Liver (tissue), 3 donors: ENCODE data around the gene RSRC1.

ENCODE experiments used
- TAF1 ChIP-seq: conservative IDR thresholded peaks from 2 replicates; pipeline ENCODE4 v1.6.1; 2016; ENCODE audit warnings: antibody characterized with exemption, mild to moderate bottlenecking
- TF ChIP-seq, protein P1 (sequence below): fragments of 150-350 bp; IDR thresholded peaks from 2 replicates; pipeline ENCODE4 v1.5.1; 2017; ENCODE audit warnings: improper control_type of control experiment, low read depth, low read length; ENCODE audit not compliant: missing input control
- TF ChIP-seq, protein P2 (sequence below): IDR thresholded peaks from 2 replicates; pipeline ENCODE4 v1.6.1; 2016; ENCODE audit warnings: antibody characterized with exemption
- donor health status: healthy.
- donor health status: healthy.

DNA sequence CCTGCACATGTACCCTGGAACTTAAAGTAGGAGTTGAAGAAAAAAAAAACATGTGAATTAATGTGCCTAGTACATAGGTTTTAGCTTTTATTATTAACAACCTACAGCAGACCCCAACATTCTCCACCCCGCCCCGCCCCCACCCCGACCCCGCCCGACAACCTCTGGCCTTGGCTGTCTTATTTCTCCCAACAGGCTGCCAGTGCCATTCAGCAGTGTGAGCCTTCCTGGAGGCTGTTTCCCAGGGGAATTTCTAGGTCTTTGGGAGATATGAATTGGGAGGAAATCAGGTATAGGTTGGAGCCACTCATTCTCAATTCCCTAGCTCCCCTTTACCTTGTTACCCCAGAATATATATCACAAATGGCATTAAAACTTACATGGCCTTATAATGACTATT is 452.8 kb downstream of the RSRC1 start:
- no peak for TF ChIP-seq TAF1
- TF ChIP-seq, protein P1, sequence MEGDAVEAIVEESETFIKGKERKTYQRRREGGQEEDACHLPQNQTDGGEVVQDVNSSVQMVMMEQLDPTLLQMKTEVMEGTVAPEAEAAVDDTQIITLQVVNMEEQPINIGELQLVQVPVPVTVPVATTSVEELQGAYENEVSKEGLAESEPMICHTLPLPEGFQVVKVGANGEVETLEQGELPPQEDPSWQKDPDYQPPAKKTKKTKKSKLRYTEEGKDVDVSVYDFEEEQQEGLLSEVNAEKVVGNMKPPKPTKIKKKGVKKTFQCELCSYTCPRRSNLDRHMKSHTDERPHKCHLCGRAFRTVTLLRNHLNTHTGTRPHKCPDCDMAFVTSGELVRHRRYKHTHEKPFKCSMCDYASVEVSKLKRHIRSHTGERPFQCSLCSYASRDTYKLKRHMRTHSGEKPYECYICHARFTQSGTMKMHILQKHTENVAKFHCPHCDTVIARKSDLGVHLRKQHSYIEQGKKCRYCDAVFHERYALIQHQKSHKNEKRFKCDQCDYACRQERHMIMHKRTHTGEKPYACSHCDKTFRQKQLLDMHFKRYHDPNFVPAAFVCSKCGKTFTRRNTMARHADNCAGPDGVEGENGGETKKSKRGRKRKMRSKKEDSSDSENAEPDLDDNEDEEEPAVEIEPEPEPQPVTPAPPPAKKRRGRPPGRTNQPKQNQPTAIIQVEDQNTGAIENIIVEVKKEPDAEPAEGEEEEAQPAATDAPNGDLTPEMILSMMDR, result no peak
- TF ChIP-seq, protein P2, sequence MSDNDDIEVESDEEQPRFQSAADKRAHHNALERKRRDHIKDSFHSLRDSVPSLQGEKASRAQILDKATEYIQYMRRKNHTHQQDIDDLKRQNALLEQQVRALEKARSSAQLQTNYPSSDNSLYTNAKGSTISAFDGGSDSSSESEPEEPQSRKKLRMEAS, result no peak
